TTC549 (cell line): ENCODE results near the gene BRMS1L.
A peak's percentile ranks its signal among the peaks of the same experiment; 100 is the strongest.
"Not testable (repeated sequence)": the region's sequence is repeated elsewhere in the genome, so short reads cannot be mapped to it uniquely, and the experiment has no call there.

Source experiments
- FAIRE-seq: peaks from 2 replicates; lab custom pipeline; 2012; peaks lifted over from hg19 to GRCh38; lab: Jason Lieb, UNC

The BRMS1L gene

GRCh38 chr14:35826218-35826951 is at the start of gene BRMS1L:
BRMS1L (plus strand) TSS chr14:35826338; CDS start chr14:35826517, 179 bp downstream.
- FAIRE-seq, result peak; percentile 96

DNA sequence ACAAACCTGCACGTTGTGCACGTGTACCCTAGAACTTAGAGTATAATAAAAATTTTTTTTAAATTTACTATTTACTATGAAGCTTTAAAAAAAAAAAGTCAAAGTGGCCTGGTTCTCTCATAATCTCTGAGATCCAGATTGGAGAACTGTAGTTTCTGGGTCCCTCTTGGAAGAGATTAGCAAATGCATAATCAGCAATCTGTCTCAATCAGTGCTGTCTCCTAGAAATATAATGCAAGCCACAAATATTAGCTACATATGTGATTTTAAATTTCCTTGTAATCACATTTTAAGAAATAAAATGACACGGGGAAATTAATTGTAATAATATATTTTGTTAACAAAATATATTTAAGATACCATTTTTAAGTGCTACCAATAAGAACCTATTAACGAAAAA is 49.3 kb upstream of the BRMS1L start:
- FAIRE-seq, result no peak

GRCh38 chr14:35777550-35777949 is 48.6 kb upstream of the BRMS1L start:
- not testable (repeated sequence) for FAIRE-seq

GRCh38 chr14:35779368-35779767 is 46.8 kb upstream of the BRMS1L start:
- FAIRE-seq, result no peak

DNA sequence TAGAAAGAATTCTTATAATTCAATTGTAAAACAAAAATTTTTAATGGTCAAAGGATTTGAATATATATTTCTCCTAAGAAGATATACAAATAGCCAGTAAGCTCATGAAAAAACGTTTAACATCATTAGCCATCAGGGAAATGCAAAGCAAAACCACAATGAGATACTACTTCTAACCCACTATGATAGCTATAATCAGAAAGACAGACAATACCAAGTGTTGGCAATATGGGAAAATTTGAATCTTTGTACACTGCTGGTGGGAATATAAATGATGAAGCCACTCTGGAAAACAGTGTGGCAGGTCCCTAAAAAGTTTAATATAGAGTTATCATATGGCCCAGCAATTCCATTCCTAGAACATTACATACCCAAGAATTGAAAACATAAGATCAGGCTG is 42.4 kb upstream of the BRMS1L start:
- no peak for FAIRE-seq

GRCh38 chr14:35786856-35787255 is 39.3 kb upstream of the BRMS1L start:
- no peak for FAIRE-seq

DNA sequence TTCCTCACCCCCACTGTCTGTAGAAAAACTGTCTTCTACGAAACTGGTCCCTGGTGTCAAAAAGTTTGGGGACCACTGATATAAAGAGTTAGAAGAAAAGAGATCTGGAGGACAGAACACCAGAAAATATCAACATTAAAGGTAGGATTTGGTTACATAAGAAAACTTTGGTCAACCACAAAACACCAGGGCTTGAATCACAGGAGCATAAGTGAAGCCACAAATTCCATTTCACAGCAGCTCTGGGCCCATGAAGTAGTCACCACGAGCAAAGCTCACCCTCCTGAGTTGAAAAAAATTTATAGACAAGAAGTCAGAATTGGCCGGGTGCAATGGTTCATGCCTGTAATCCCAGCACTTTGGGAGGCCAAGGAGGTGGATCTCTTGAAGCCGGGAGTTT is 36.5 kb upstream of the BRMS1L start:
- no peak for FAIRE-seq

- no peak for FAIRE-seq
Measured at GRCh38 chr14:35797796-35798195, 28.3 kb upstream of the BRMS1L start.

DNA sequence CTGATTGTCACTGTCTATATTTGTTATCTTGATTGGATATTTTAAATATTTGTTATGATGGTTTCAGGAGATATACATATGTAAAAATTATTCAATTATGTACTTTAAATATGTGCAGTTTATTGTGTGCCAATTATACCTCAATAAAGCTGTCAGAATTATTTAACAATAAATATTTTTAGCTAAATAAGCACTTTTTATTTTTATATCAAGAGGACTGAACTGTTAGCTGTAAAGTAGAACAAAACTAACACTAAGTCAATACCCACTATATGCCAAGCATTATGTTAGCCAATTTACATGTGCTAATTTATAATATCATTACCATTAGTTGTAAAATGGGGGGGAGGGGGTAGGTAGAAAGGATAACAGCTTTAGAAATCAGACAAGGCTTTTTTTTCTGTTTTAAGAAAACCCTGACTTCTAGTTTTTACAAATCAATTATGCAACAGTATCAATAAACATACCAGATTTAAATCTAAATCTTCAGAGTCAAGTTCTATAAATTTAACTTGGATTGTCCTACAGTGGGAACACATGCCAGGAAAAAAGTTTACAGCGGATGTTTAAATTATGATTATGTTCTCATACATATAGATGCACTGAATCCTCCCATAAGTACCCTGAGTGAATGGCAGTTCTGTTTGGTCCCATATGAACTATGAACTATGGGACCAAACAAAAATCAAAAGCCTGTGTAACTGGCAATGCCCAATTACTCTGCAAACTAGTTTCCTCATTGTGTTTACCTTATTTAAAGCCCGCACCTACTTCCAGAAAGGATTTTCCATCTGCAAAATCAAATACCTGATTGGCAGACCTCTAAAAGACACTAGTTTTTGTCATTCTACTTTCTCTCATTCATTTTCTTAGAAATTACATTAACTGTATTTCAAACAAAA is 19.9 kb upstream of the BRMS1L start:
- no peak for FAIRE-seq

GRCh38 chr14:35807131-35807961 is 18.8 kb upstream of the BRMS1L start:
- FAIRE-seq, result no peak

DNA sequence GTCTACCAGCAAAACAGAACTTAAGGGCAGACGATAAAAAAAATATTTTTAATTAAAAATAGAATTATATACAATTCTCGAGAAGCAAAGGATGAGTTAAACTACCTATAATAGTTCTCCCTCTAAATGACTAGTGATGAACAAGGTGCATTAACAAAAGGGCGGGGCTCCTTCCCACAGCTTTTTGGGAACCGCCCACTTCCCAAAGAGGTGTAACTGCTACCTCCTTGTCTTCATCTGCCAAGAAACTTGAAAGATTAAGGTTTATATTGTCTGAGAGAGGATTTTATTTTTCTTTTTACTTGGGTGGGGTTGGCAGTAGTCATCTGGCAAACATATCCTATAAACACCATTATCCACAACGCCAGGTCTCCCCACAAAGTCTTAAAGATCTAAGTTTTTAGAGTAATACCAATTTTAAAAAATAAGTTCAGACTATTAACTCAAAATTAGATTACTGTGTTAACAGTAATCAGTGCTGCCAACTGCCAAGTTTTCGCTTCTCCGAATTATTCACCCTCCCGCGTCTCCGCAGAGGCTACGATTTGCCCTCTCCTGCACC is 18.0 kb upstream of the BRMS1L start:
- no peak for FAIRE-seq

DNA sequence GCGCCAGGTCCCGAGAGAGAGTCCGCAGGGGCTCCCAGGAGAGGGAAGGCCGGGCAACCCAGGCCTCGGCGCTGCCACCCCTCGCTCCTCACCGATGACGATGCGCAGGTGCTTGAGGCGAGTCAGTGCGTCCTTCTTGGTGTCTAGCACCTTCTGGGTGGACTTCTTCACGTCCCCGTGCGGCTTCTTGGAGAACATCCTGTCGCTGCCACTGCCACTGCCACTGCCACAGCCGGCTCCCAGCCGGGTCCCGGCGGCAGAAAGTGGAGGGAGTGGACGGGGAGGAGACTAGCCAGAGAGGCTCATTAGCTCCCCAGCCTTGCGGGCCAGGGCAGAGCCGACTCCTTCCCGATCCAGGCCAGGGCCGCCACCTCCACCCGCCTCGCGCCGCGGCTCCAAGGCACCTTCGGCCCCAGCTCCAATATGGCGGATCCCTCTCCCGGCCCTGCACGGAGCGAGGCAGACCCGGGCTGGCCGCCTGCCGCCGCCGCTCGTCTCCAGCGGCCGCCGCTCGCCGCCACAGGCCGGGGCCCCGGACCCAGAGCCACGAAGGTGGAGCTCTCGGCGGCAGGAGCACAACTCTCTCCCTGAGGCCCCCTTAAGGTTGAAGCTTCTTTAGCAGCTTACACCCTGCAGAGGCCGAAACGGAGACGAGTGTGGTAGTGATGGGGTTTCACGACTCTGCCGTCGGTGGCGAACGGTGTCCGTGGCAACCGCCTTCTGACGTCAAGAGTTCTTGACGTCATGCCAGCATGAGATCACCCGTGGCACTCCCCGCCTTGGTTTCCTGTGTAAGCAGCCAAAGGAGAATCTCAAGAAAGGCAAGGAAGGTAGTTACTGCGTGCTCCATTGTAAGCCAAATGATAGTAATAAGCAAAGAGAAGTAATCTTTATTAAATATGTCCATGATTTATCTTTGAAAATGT is 17.2 kb upstream of the BRMS1L start, which contains the start of gene RALGAPA1:
TSS of gene RALGAPA1 (minus strand) at position 658 of the 926 bp plus-strand sequence. CDS start at position 198, 460 bp downstream.
- not testable (repeated sequence) for FAIRE-seq

DNA sequence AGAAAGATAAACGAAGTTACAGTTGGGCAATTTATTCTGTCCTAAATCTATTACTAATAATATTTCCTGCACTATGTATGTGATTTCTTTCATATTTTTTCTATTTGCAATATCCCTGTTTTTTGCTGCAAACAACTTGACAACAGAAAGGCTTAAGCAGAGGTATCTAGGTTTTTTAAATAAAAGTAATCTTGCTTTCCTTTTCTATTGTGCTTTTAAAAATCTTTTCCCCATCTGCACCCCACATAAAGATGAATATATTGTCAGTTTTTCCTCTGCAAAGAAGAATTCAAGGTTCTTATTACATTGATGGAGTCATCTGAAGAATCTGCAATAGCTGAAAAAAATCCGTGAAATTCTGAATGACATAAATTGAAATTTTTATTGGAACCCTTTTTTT is 16.5 kb upstream of the BRMS1L start:
- no peak for FAIRE-seq

DNA sequence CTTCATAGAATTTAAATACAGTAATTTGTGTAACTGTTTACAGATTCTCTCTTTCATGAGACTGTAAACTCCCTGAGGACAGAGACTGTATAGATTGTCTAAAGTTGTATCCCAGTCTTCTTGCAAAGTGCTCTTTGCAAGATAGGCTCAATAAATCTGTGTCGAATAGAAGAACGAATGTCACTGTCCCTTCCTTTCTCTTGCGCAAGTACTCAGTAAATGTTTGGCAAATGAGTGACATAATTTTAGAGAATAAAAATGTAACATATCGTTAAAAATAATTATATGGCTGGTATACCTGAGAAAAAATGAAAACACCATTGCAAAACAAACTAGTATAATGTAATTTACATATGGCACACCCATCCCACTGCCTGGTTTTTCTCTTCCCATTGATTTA is 15.2 kb upstream of the BRMS1L start:
- no peak for FAIRE-seq

- no peak for FAIRE-seq
Measured at GRCh38 chr14:35814371-35815005, 11.7 kb upstream of the BRMS1L start.

DNA sequence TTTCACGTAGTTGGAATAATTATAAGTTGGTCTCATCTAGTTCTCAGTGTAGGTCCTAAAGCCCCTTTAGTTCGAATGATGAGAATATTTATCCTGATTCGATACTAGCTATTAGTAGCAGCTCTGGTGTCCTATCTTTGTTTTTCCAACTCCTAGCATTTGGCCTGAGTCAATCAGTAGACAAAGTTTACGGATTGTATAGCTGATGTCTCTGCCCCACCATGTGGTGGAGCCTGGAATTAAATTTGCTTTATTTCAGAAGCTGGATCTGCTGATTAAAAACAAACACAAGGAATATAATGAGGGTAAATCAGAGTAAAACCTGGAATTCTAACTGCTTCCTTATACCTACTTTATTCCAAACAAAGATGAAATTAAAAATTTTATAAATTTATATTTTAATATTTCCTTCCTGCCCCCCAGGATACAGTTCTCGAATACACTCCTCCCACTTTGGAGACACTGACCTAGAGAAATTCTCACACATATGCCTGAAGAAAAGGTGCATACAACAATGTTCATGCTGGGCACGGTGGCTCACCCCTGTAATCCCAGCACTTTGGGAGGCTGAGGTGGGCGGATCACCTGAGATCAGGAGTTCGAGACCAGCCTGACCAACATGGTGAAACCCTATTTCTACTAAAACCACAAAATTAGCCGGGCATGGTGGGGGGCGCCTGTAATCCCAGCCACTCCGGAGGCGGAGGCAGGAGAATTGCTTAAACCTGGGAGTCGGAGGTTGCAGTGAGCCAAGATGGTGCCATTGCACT is 7.6 kb upstream of the BRMS1L start:
- FAIRE-seq, result peak; percentile 69

DNA sequence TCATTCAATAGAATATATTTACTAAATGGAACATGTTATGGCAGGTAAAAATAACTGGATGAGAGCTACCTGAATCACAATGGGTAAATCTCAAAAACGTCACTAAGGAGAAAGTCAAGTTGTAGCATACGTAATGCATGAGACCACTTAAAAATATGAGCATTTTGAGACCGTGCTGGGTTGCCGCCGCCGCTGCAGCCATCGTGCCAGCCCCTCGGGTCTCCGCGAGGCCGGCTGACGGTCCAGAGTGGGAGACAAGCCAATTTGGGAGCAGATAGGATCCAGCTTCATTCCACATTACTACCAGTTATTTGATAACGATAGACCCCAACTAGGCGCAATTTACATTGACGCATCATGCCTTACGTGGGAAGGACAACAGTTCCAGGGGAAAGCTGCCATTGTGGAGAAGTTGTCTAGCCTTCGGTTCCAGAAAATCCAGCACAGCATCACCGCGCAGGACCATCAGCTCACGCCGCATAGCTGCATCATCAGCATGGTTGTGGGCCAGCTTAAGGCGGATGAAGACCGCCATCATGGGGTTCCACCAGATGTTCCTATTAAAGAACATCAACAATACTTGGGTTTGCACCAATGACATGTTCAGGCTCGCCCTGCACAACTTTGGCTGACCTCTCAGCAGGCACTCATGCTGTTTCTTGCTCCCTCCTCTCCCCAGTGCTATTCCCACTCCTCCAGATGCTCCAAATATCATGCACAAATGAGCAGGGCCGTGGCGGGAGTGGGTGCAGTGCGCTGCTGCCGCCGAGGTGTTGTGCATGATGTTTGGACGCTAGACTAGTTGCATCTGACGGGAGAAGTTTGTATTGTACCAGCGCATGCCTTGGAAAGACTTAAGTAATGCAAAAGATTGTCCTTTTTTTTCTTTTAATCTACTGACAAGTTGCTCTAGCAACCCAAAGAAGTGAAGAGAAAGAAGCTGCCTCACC is 6.3 kb upstream of the BRMS1L start:
- FAIRE-seq, result no peak
